KMS-11 (cell line): ENCODE data around the gene OSBPL1A.
A peak's percentile ranks its signal among the peaks of the same experiment; 100 is the strongest.

ENCODE experiments used
- H2AFZ ChIP-seq: fragments of 200-600 bp; sonication (generic); 2 replicates; pipeline ENCODE4 v1.6.1; 2016; ENCODE audit warnings: antibody characterized with exemption, mixed run types, low read depth
- H3K27ac ChIP-seq: fragments of 200-600 bp; sonication (generic); 2 replicates; pipeline ENCODE4 v1.6.1; 2016; ENCODE audit warnings: mild to moderate bottlenecking, mixed run types
- H3K27me3 ChIP-seq: fragments of 200-600 bp; sonication (generic); 2 replicates; pipeline ENCODE4 v1.6.1; 2017; ENCODE audit warnings: mild to moderate bottlenecking, low read depth, mixed run types, moderate library complexity; ENCODE audit not compliant: insufficient read depth
- H3K36me3 ChIP-seq: fragments of 200-600 bp; sonication (generic); 2 replicates; pipeline ENCODE4 v1.6.1; 2017; ENCODE audit warnings: mild to moderate bottlenecking, mixed run types; ENCODE audit not compliant: insufficient read depth
- H3K4me1 ChIP-seq: fragments of 200-600 bp; sonication (generic); 2 replicates; pipeline ENCODE4 v1.6.1; 2016; ENCODE audit warnings: mild to moderate bottlenecking, low read depth, mixed run types; ENCODE audit not compliant: poor library complexity, severe bottlenecking
- H3K4me2 ChIP-seq: fragments of 200-600 bp; sonication (generic); 2 replicates; pipeline ENCODE4 v1.7.0; 2016; ENCODE audit warnings: mild to moderate bottlenecking, mixed run types
- H3K4me3 ChIP-seq: fragments of 200-600 bp; sonication (generic); IDR thresholded peaks from 2 replicates; pipeline ENCODE4 v1.6.1; 2017; ENCODE audit warnings: low read depth, low read length, mixed read lengths; ENCODE audit not compliant: insufficient read depth
- H3K79me2 ChIP-seq: fragments of 200-600 bp; sonication (generic); 2 replicates; pipeline ENCODE4 v1.6.1; 2016; ENCODE audit warnings: low read depth, mixed run types; ENCODE audit not compliant: insufficient read depth
- H3K9ac ChIP-seq: fragments of 200-600 bp; sonication (generic); 2 replicates; pipeline ENCODE4 v1.6.1; 2016; ENCODE audit warnings: mild to moderate bottlenecking, mixed run types
- H4K20me1 ChIP-seq: fragments of 200-600 bp; sonication (generic); 2 replicates; pipeline ENCODE4 v1.6.1; 2016; ENCODE audit warnings: mild to moderate bottlenecking, mixed run types; ENCODE audit not compliant: insufficient read depth
- CTCF ChIP-seq: fragments of 200-600 bp; sonication (generic); conservative IDR thresholded peaks from 2 replicates; pipeline ENCODE4 v1.6.1; 2017; ENCODE audit warnings: low read depth, mild to moderate bottlenecking, antibody characterized with exemption, low read length, moderate library complexity, mixed read lengths

Gene OSBPL1A

GRCh38 chr18:24408496-24408895, 10.9 kb upstream of the OSBPL1A start:
- Histone ChIP-seq H4K20me1 (no peaks in the 10 kb centered on the region), H2AFZ (no peak overlapping the region), H3K9ac (no peak overlapping the region), H3K27ac (no peak overlapping the region), H3K4me1 (peaks cover 19% of the 10 kb centered on the region), H3K27me3 (no peaks in the 10 kb centered on the region), H3K4me3 (no peak overlapping the region), H3K4me2 (no peak overlapping the region), H3K36me3 (no peaks in the 10 kb centered on the region), H3K79me2 (no peaks in the 10 kb centered on the region)
- TF ChIP-seq CTCF, result no peak

GRCh38 chr18:24404591-24404990, 7.0 kb upstream of the OSBPL1A start:
- H3K79me2 ChIP-seq, result no peaks in the 10 kb centered on the region
- H3K4me3 ChIP-seq, result no peak overlapping the region
- H3K4me2 ChIP-seq, result no peak overlapping the region
- H3K9ac ChIP-seq, result no peak overlapping the region
- H3K36me3 ChIP-seq, result no peaks in the 10 kb centered on the region
- no peaks in the 10 kb centered on the region for H4K20me1 ChIP-seq
- no peak overlapping the region for H2AFZ ChIP-seq
- no peaks in the 10 kb centered on the region for H3K27me3 ChIP-seq
- no peak overlapping the region for H3K27ac ChIP-seq
- no peak for TF ChIP-seq CTCF
- no peaks in the 10 kb centered on the region for H3K4me1 ChIP-seq

GRCh38 chr18:24403076-24403475, 5.5 kb upstream of the OSBPL1A start:
- no peaks in the 10 kb centered on the region for H4K20me1 ChIP-seq
- no peaks in the 10 kb centered on the region for H3K27me3 ChIP-seq
- H3K4me1 ChIP-seq, result peaks cover 6% of the 10 kb centered on the region
- H3K4me3 ChIP-seq, result no peak overlapping the region
- no peaks in the 10 kb centered on the region for H3K79me2 ChIP-seq
- H3K27ac ChIP-seq, result no peak overlapping the region
- no peak overlapping the region for H3K4me2 ChIP-seq
- no peaks in the 10 kb centered on the region for H3K36me3 ChIP-seq
- no peak overlapping the region for H3K9ac ChIP-seq
- no peak overlapping the region for H2AFZ ChIP-seq
- TF ChIP-seq CTCF, result no peak

GRCh38 chr18:24402209-24402785, 4.7 kb upstream of the OSBPL1A start:
- 0 out of 2 replicates have a peak, but pooled peaks have one; percentile 37 for TF ChIP-seq CTCF
- H3K4me3 ChIP-seq, result no peak overlapping the region
- H3K79me2 ChIP-seq, result 0 out of 2 replicates have a peak, but pooled peaks cover under 1% of the 10 kb centered on the region
- H3K9ac ChIP-seq, result no peak overlapping the region
- H3K27ac ChIP-seq, result no peak overlapping the region
- H3K4me1 ChIP-seq, result peaks cover 7% of the 10 kb centered on the region
- no peak overlapping the region for H2AFZ ChIP-seq
- no peak overlapping the region for H3K4me2 ChIP-seq
- no peaks in the 10 kb centered on the region for H4K20me1 ChIP-seq
- no peaks in the 10 kb centered on the region for H3K36me3 ChIP-seq
- no peaks in the 10 kb centered on the region for H3K27me3 ChIP-seq
